Measurements from ENCODE around the gene LBH. TPM values are rescaled to one million over a fixed set of nuclear protein-coding genes. Genes with fewer than 3 reads are reported as not detected.

The LBH gene

DNA sequence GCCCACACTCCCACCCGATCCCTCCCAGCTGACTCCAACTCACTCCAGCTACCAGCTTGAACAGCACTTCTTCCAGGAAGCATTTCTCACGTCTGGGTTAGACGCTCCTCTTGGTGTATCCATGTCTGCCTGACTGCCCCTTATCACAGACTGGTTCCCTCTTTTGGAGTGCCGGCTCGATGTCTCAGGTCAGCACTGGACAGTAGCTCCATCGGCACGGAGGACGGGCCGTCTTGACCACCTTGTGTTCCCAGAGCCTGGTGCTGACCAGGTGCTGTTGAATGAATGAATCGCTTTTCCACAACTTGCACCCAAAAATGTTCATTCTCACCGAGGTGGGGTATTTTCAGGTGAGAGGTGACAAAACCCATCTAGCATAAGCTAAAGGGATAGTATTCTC lies 71.8 kb downstream of the LBH start:
- Histone ChIP-seq H3K56ac (ENCODE audit: low read length) (no peak overlapping the region), H3K79me1 (ENCODE audit: low read length) (no peaks in the 10 kb centered on the region), H2BK120ac (ENCODE audit: low read depth, low read length) (no peak overlapping the region), H3K27me3 (ENCODE audit: insufficient read depth, low read length, poor library complexity) (no peaks in the 10 kb centered on the region), H3K9ac (ENCODE audit: low read length) (no peak overlapping the region), H4K5ac (ENCODE audit: low read length) (no peak overlapping the region), H3K18ac (ENCODE audit: low read length) (no peak overlapping the region), H3K79me2 (ENCODE audit: control insufficient read depth, insufficient read depth, low read length) (no peaks in the 10 kb centered on the region), H3K4me3 (ENCODE audit: low read length) (no peak overlapping the region), H2AK5ac (ENCODE audit: low read length) (peak overlapping the region; percentile 64), H2BK5ac (ENCODE audit: low read length) (no peak overlapping the region), H3K4me1 (ENCODE audit: control insufficient read depth, low read depth, low read length) (peaks cover 8% of the 10 kb centered on the region), H3K36me3 (ENCODE audit: control insufficient read depth, insufficient read depth, low read length) (no peaks in the 10 kb centered on the region), H3K4me2 (ENCODE audit: low read length) (no peak overlapping the region), H2BK15ac (replicated peaks; ENCODE audit: low read depth) (no peak overlapping the region), H3K4ac (ENCODE audit: low read depth, low read length) (no peak overlapping the region), H3K23ac (ENCODE audit: low read length) (peak overlapping the region; percentile 19), H3K27ac (ENCODE audit: low read depth, low read length) (no peak overlapping the region), H4K8ac (ENCODE audit: low read depth, low read length) (no peak overlapping the region)
- WGBS (ENCODE audit: extremely low coverage, insufficient coverage, low lambda C conversion rate): no CpG with 5 or more reads among the region's 11 CpGs
- no peak for DNase-seq

- H3K36me3 ChIP-seq (ENCODE audit: control insufficient read depth, insufficient read depth, low read length): no peaks in the 10 kb centered on the region
- peaks cover 4% of the 10 kb centered on the region for H3K4me1 ChIP-seq (ENCODE audit: control insufficient read depth, low read depth, low read length)
- no peak overlapping the region for H3K18ac ChIP-seq (ENCODE audit: low read length)
- no peak overlapping the region for H2BK5ac ChIP-seq (ENCODE audit: low read length)
- H2BK15ac ChIP-seq (replicated peaks; ENCODE audit: low read depth): no peak overlapping the region
- no peak overlapping the region for H3K4me2 ChIP-seq (ENCODE audit: low read length)
- H4K5ac ChIP-seq (ENCODE audit: low read length): no peak overlapping the region
- H3K56ac ChIP-seq (ENCODE audit: low read length): no peak overlapping the region
- no peak overlapping the region for H3K9ac ChIP-seq (ENCODE audit: low read length)
- no peaks in the 10 kb centered on the region for H3K79me2 ChIP-seq (ENCODE audit: control insufficient read depth, insufficient read depth, low read length)
- H2AK5ac ChIP-seq (ENCODE audit: low read length): no peak overlapping the region
- H3K23ac ChIP-seq (ENCODE audit: low read length): no peak overlapping the region
- no peak overlapping the region for H3K4me3 ChIP-seq (ENCODE audit: low read length)
- H3K4ac ChIP-seq (ENCODE audit: low read depth, low read length): no peak overlapping the region
- H3K79me1 ChIP-seq (ENCODE audit: low read length): no peaks in the 10 kb centered on the region
- DNase-seq: no peak
- H3K27me3 ChIP-seq (ENCODE audit: insufficient read depth, low read length, poor library complexity): no peaks in the 10 kb centered on the region
- no peak overlapping the region for H3K27ac ChIP-seq (ENCODE audit: low read depth, low read length)
- no peak overlapping the region for H2BK120ac ChIP-seq (ENCODE audit: low read depth, low read length)
- no peak overlapping the region for H4K8ac ChIP-seq (ENCODE audit: low read depth, low read length)
Measured at GRCh38 chr2:30305235-30305634, 73.9 kb downstream of the LBH start.

DNA sequence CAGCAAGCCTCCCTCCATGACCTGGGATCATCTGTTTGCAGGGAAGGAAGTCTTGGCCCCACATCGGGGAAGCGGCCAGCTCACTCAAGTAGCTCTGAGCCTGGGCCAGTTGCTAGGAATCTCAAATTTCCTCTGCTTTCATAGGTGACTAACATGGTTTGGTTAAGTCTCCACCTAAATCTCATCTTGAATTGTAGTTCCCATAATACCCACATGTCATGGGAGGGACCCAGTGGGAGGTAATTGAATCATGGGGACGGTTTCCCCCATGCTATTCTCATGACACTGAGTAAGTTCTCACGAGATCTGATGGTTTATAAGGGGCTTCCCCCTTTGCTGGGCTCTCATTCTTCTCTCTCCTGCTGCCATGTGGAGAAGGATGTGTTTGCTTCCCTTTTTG lies 75.2 kb downstream of the LBH start:
- no peaks in the 10 kb centered on the region for H3K79me1 ChIP-seq (ENCODE audit: low read length)
- H2BK5ac ChIP-seq (ENCODE audit: low read length): no peak overlapping the region
- H3K4ac ChIP-seq (ENCODE audit: low read depth, low read length): no peak overlapping the region
- no CpG with 5 or more reads among the region's 4 CpGs for WGBS (ENCODE audit: extremely low coverage, insufficient coverage, low lambda C conversion rate)
- no peaks in the 10 kb centered on the region for H3K27me3 ChIP-seq (ENCODE audit: insufficient read depth, low read length, poor library complexity)
- no peaks in the 10 kb centered on the region for H3K79me2 ChIP-seq (ENCODE audit: control insufficient read depth, insufficient read depth, low read length)
- no peak overlapping the region for H3K56ac ChIP-seq (ENCODE audit: low read length)
- no peak overlapping the region for H4K8ac ChIP-seq (ENCODE audit: low read depth, low read length)
- no peak overlapping the region for H2BK120ac ChIP-seq (ENCODE audit: low read depth, low read length)
- no peaks in the 10 kb centered on the region for H3K36me3 ChIP-seq (ENCODE audit: control insufficient read depth, insufficient read depth, low read length)
- no peak overlapping the region for H3K4me3 ChIP-seq (ENCODE audit: low read length)
- no peak overlapping the region for H3K27ac ChIP-seq (ENCODE audit: low read depth, low read length)
- H3K4me1 ChIP-seq (ENCODE audit: control insufficient read depth, low read depth, low read length): no peaks in the 10 kb centered on the region
- H3K9ac ChIP-seq (ENCODE audit: low read length): no peak overlapping the region
- no peak overlapping the region for H4K5ac ChIP-seq (ENCODE audit: low read length)
- no peak overlapping the region for H3K18ac ChIP-seq (ENCODE audit: low read length)
- H2BK15ac ChIP-seq (replicated peaks; ENCODE audit: low read depth): no peak overlapping the region
- DNase-seq: no peak
- H2AK5ac ChIP-seq (ENCODE audit: low read length): no peak overlapping the region
- H3K4me2 ChIP-seq (ENCODE audit: low read length): no peak overlapping the region
- H3K23ac ChIP-seq (ENCODE audit: low read length): no peak overlapping the region

DNA sequence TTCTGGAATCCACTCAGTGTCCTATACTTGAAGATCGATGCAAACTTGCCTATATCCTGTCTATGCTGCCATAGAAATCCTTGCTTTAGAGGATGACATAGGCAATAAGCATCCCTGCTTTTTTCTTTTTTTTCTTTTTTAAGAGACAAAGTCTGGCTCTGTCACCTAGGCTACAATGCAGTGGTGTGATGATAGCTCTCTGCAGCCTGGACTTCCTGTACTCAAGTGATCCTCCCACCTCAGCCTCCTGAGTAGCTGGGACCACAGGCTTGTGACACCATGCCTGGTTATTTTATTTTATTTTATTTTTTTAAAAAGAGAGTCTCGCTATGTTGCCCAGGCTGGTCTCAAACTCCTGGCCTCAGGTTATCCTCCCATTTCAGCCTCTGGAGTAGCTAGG lies 76.9 kb downstream of the LBH start:
- H4K8ac ChIP-seq (ENCODE audit: low read depth, low read length): no peak overlapping the region
- no peak overlapping the region for H3K4me3 ChIP-seq (ENCODE audit: low read length)
- H2BK15ac ChIP-seq (replicated peaks; ENCODE audit: low read depth): no peak overlapping the region
- no peak overlapping the region for H4K5ac ChIP-seq (ENCODE audit: low read length)
- no peak overlapping the region for H3K4ac ChIP-seq (ENCODE audit: low read depth, low read length)
- no peak overlapping the region for H3K9ac ChIP-seq (ENCODE audit: low read length)
- H2AK5ac ChIP-seq (ENCODE audit: low read length): no peak overlapping the region
- H3K36me3 ChIP-seq (ENCODE audit: control insufficient read depth, insufficient read depth, low read length): no peaks in the 10 kb centered on the region
- no peaks in the 10 kb centered on the region for H3K27me3 ChIP-seq (ENCODE audit: insufficient read depth, low read length, poor library complexity)
- H2BK120ac ChIP-seq (ENCODE audit: low read depth, low read length): no peak overlapping the region
- H3K79me2 ChIP-seq (ENCODE audit: control insufficient read depth, insufficient read depth, low read length): no peaks in the 10 kb centered on the region
- H3K4me2 ChIP-seq (ENCODE audit: low read length): no peak overlapping the region
- H3K18ac ChIP-seq (ENCODE audit: low read length): no peak overlapping the region
- no peak overlapping the region for H3K23ac ChIP-seq (ENCODE audit: low read length)
- no peaks in the 10 kb centered on the region for H3K79me1 ChIP-seq (ENCODE audit: low read length)
- no peak overlapping the region for H3K56ac ChIP-seq (ENCODE audit: low read length)
- no peak for DNase-seq
- no peaks in the 10 kb centered on the region for H3K4me1 ChIP-seq (ENCODE audit: control insufficient read depth, low read depth, low read length)
- WGBS (ENCODE audit: extremely low coverage, insufficient coverage, low lambda C conversion rate): no CpG with 5 or more reads among the region's 2 CpGs
- no peak overlapping the region for H3K27ac ChIP-seq (ENCODE audit: low read depth, low read length)
- H2BK5ac ChIP-seq (ENCODE audit: low read length): no peak overlapping the region

Small RNA genes within 50 kb of the gene (small RNA-seq; reads per million reads assigned to genes)
- not detected for gene SNORA10B (ENCODE audit: insufficient read depth)
